Common myeloid progenitor, CD34-positive (primary cell): ENCODE data around the gene DAG1.

Experiments used
- CTCF ChIA-PET: fragments of 350-600 bp; sonication (Branson Sonifier 250); formaldehyde crosslinking; loops from one replicate; lab custom pipeline; 2021; ENCODE audit warnings: antibody characterized with exemption; lab: Charles Lee
- POLR2A ChIA-PET: fragments of 350-600 bp; sonication (Branson Sonifier 250); formaldehyde crosslinking; loops from one replicate; lab custom pipeline; 2021; ENCODE audit warnings: antibody characterized with exemption; lab: Charles Lee
- DNase-seq, 3 donors: peaks; one replicate each; pipeline versions ENCODE4 v3.0.0 to v3.0.0-alpha.2; 2013
- H3K27ac ChIP-seq, 2 experiments: 1 replicate in 1 of 2; 2 replicates in 1 of 2; pipeline ENCODE4 v1.7.0; 2013; ENCODE audit warnings: inconsistent platforms in 2 of 2, low read length in 2 of 2, mild to moderate bottlenecking in 2 of 2, low read depth in 1 of 2, moderate library complexity in 1 of 2; ENCODE audit not compliant: severe bottlenecking in 2 of 2, insufficient read depth in 1 of 2, poor library complexity in 1 of 2
- H3K27me3 ChIP-seq, 5 experiments: replicated peaks in 2 of 5; 1 replicate in 3 of 5; 2 replicates in 2 of 5; pipeline versions ENCODE4 v1.6.1 to v1.7.0; 2013; ENCODE audit warnings: low read length in 4 of 5, mild to moderate bottlenecking in 2 of 5, moderate library complexity in 2 of 5, inconsistent platforms in 1 of 5; ENCODE audit not compliant: insufficient read depth in 5 of 5, control insufficient read depth in 4 of 5
- H3K36me3 ChIP-seq, 4 experiments: 1 replicate in 2 of 4; 2 replicates in 2 of 4; pipeline versions ENCODE4 v1.6.1 to v1.7.0; 2013; ENCODE audit warnings: low read length in 3 of 4, control low read depth in 1 of 4, mild to moderate bottlenecking in 1 of 4; ENCODE audit not compliant: control insufficient read depth in 4 of 4, insufficient read depth in 4 of 4
- H3K4me1 ChIP-seq, 4 experiments: 1 replicate in 3 of 4; 2 replicates in 1 of 4; pipeline versions ENCODE4 v1.6.1 to v1.7.1; 2013; ENCODE audit warnings: low read length in 3 of 4, mild to moderate bottlenecking in 3 of 4, control low read depth in 1 of 4, inconsistent platforms in 1 of 4, moderate library complexity in 1 of 4; ENCODE audit not compliant: control insufficient read depth in 4 of 4, insufficient read depth in 4 of 4; ENCODE audit errors: control extremely low read depth in 1 of 4
- H3K4me3 ChIP-seq, 7 experiments: 1 replicate in 4 of 7; 2 replicates in 3 of 7; pipeline versions ENCODE4 v1.5.1 to v1.7.0; 2013; ENCODE audit warnings: mild to moderate bottlenecking in 7 of 7, low read length in 6 of 7, moderate library complexity in 6 of 7, inconsistent platforms in 2 of 7, low read depth in 2 of 7, control low read depth in 1 of 7; ENCODE audit not compliant: insufficient read depth in 4 of 7, control insufficient read depth in 1 of 7; ENCODE audit errors: extremely low read depth in 1 of 7
- H3K9me3 ChIP-seq, 5 experiments: 1 replicate in 4 of 5; 2 replicates in 1 of 5; pipeline versions ENCODE4 v1.6.1 to v1.7.1; 2013; ENCODE audit warnings: low read length in 4 of 5, mild to moderate bottlenecking in 2 of 5, inconsistent platforms in 1 of 5, low read depth in 1 of 5, moderate library complexity in 1 of 5; ENCODE audit not compliant: control insufficient read depth in 4 of 5, insufficient read depth in 2 of 5; ENCODE audit errors: control extremely low read depth in 1 of 5
- WGBS: methylation state at CpG from one replicate; pipeline ENCODE4 v1.1.5; 2013; ENCODE audit not compliant: insufficient coverage; 5-methylcytosine and 5-hydroxymethylcytosine counted together

The DAG1 gene

GRCh38 chr3:49539659-49540560 is 69.8 kb downstream of the DAG1 start:
- no peaks in the 10 kb centered on the region for H3K9me3 ChIP-seq
- WGBS, result 0% methylated on average over 43 of the region's 63 CpGs
- ChIA-PET CTCF (interaction anchor here (0.6 to 5.8 kb wide), 31 partner anchors 9 to 299 kb away, joined by 3 to 80 read pairs (median 5); partner anchors contain the start of gene BSN), POLR2A (interaction anchor here (0.9 to 1.0 kb wide), 2 partner anchors 132 to 133 kb away, joined by 3 to 5 read pairs; no protein-coding TSS in a partner anchor)
- H3K4me3 ChIP-seq, result peak overlapping the region; percentile 54 to 84 (median 67)
- peak; percentile 78 to 87 (median 87) for DNase-seq
- H3K4me1 ChIP-seq, result peaks cover 0 to 9% (median 8%) of the 10 kb centered on the region in 4 experiments
- peaks cover 0 to 7% (median 4%) of the 10 kb centered on the region in 5 experiments for H3K27me3 ChIP-seq
- peak overlapping the region in 1 of 2 experiments; percentile 73 for H3K27ac ChIP-seq
- H3K36me3 ChIP-seq, result no peaks in the 10 kb centered on the region

- no peak overlapping the region for H3K27ac ChIP-seq
- no peak overlapping the region for H3K4me3 ChIP-seq
- ChIA-PET CTCF (interaction anchor here (1.3 to 2.7 kb wide), 3 partner anchors 12 to 120 kb away, joined by 5 to 9 read pairs (median 5); no protein-coding TSS in a partner anchor), POLR2A (interaction anchor here (0.5 kb wide), 1 partner anchor 362 kb away, joined by 4 read pairs; no protein-coding TSS in a partner anchor)
- peaks cover 9 to 30% (median 26%) of the 10 kb centered on the region in 5 experiments for H3K27me3 ChIP-seq
- peak; percentile 15 to 47 (median 46) for DNase-seq
- no peaks in the 10 kb centered on the region for H3K9me3 ChIP-seq
- H3K36me3 ChIP-seq, result no peaks in the 10 kb centered on the region
- peaks cover 2 to 28% (median 22%) of the 10 kb centered on the region in 4 experiments for H3K4me1 ChIP-seq
Observed at GRCh38 chr3:49552087-49552486, 82.0 kb downstream of the DAG1 start.

- Histone ChIP-seq H3K36me3 (no peaks in the 10 kb centered on the region), H3K27me3 (peaks cover 9 to 38% (median 23%) of the 10 kb centered on the region in 5 experiments), H3K9me3 (no peaks in the 10 kb centered on the region), H3K4me3 (peak overlapping the region in 4 of 7 experiments; percentile 68 to 75 (median 74)), H3K27ac (no peak overlapping the region), H3K4me1 (peaks cover 2 to 28% (median 22%) of the 10 kb centered on the region in 4 experiments)
- ChIA-PET CTCF (interaction anchor here (1.3 to 2.7 kb wide), 3 partner anchors 14 to 116 kb away, joined by 4 to 9 read pairs (median 5); no protein-coding TSS in a partner anchor), POLR2A (no interaction called here)
- DNase-seq, result no peak
- 68% methylated on average over 5 of the region's 8 CpGs for WGBS
Observed at GRCh38 chr3:49553324-49553691, 83.2 kb downstream of the DAG1 start.

- Histone ChIP-seq H3K36me3 (no peaks in the 10 kb centered on the region), H3K4me3 (peak within 1 kb of the TSS; percentile 43 to 75 (median 68)), H3K27ac (peak within 1 kb of the TSS in 1 of 2 experiments; percentile 21), H3K9me3 (no peaks in the 10 kb centered on the region), H3K27me3 (peaks cover 9 to 38% (median 23%) of the 10 kb centered on the region in 5 experiments), H3K4me1 (peaks cover 2 to 28% (median 22%) of the 10 kb centered on the region in 4 experiments)
- POLR2A ChIA-PET, result no interaction called here
- CTCF ChIA-PET, result interaction anchor here (0.6 to 2.7 kb wide), 4 partner anchors 14 to 116 kb away, joined by 3 to 9 read pairs (median 4); no protein-coding TSS in a partner anchor
- WGBS, result 11% methylated on average over 51 of the region's 76 CpGs
- DNase-seq, result peak; percentile 88 to 95 (median 92)
Observed at GRCh38 chr3:49553692-49554632, 83.9 kb downstream of the DAG1 start, which contains the start of gene BSN. Gene BSN (plus strand): TSS chr3:49554477. CDS start chr3:49554603, 126 bp downstream.

GRCh38 chr3:49554633-49555265 is 84.7 kb downstream of the DAG1 start:
- DNase-seq, result peak; percentile 25 to 70 (median 69)
- ChIA-PET CTCF (interaction anchor here (0.6 to 2.7 kb wide), 3 partner anchors 15 to 18 kb away, joined by 3 to 9 read pairs (median 5); no protein-coding TSS in a partner anchor), POLR2A (no interaction called here)
- Histone ChIP-seq H3K27me3 (peaks cover 9 to 38% (median 23%) of the 10 kb centered on the region in 5 experiments), H3K27ac (no peak overlapping the region), H3K4me1 (peaks cover 2 to 28% (median 22%) of the 10 kb centered on the region in 4 experiments), H3K4me3 (peak overlapping the region; percentile 30 to 75 (median 68)), H3K9me3 (no peaks in the 10 kb centered on the region), H3K36me3 (no peaks in the 10 kb centered on the region)
- 2% methylated on average over 51 of the region's 66 CpGs for WGBS
